Measurements from ENCODE around the gene TEX26. TPM values are rescaled to one million over a fixed set of nuclear protein-coding genes. Genes with fewer than 3 reads are reported as not detected.

The TEX26 gene
- total RNA-seq (2014; rRNA removed; shearing (Covaris generic)): not detected in 2 replicates

DNA sequence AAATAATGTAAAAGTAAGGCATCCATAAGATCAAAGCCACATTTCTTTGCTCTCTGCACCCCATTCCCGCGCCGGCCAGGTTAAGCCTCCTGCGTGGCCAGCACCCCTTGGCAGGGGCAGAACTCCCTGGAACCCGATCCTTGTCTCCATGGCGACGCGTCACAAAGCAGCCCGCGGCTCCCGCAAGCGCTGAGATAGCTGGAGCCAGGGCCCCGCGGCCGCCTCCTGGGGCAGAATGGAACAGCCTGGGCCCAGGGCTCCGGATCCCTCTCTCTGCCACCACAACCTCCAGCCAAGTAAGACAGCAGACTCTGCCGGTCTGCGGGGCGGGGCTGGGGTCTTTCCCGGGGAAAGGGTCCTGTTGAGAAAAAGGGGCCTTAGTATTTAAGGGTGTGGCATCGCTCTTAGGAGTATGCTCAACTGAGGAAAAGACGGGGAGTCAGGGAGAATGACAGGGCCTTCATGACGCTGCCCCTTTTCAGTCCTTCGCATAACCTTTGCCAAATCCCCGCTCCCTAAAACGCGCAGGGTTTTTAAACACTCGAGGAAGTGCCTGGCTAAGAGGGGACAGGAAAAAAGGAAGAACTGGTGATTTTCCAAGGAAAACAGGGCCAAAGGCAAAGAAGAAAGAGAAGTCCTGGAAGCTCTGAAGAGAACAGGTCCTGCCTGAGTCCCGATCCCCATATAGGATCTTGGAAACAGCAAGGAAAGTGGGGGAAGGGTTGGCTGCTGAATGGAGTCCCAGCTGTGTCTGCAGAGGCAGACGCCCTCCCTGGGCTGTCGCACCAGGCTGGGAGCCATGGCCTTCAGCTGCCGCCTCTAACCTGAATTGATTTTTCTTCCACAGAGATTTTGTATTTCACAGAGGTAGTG lies at the start of gene TEX26:
Gene TEX26 (plus strand): TSS at position 176 of the 873 bp plus-strand sequence. CDS start 60 bp downstream, at position 236.
- no peak for DNase-seq (ENCODE audit: low spot score)

DNA sequence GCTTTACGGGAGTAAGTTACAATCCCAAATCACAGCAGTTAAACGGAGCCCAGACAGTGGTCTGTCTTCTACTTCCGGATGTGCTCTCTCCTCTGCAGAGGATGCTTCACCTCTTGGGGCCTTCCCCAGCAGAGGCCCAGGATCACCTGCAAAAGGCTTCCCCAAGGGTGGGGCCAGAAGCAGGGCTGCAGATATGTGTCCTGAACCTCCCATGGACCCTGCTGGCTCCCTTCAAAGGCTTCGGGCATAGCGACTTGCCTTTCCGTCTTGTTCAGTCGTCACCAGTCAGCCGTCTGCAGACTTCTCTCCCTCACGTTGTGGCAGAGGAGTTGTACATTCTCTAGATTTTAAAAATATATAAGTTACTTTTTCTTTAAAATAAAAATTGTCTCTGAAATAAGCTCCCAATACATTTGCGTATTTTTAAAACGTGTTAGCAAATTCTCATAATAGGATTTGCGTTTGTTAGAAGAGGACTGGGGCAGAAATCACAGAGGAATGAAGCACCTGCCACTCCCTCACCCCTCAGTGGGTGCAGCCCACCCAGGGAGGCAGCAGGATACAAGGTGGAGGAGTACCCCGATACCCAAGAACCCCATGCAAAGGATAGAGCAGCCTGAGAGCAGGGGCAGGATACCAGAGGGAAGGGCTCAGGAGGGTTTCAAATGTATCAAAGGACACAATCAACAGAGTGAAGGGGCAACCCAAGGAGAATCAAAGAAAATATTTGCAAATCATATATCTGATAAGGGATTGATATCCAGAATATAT lies 49.3 kb upstream of the TEX26 start:
- DNase-seq (ENCODE audit: low spot score): no peak

DNA sequence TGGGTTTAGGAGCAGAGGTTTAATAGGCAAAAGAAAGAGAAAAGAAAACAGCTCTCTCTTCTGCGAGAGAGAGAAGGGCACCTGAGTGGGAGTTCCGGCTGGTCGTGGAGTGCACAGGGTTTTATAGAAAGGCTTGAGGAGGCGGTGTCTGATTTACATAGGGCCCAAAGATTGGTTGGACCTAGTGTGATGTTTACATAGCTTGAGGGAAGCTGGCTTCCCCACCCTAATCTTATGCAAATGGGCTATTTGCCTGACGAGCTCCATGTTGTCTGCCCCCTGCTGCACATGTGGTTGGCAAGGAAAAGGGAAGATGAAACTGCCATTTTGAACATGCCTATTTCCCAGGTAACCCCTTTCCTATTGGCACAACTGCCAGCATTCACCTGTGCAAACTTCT lies 47.9 kb upstream of the TEX26 start:
- peak; percentile 49 for DNase-seq (ENCODE audit: low spot score)

DNA sequence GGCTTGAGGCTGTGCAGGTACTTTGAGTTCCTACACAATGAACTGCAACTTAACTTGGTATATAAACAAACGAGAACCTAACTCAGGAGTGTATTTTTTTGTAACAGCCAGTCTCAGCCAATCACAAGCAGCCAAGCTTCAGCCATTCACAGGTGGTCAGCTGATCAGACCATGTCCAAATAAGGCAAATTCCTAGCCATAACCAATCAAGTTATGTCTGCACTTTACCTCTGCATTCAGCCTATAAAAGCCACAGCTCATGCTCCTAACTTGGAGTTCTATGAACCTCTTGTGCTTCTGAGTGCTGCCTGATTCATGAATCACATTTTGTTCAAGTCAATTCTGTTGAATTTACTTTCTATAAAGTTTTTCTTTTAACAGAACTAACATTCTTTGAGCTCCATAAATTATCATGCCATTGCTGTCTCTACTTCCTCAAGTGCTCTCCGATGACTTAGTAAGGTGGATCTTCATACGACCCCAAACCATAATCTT lies 43.2 kb upstream of the TEX26 start:
- DNase-seq (ENCODE audit: low spot score): no peak

DNA sequence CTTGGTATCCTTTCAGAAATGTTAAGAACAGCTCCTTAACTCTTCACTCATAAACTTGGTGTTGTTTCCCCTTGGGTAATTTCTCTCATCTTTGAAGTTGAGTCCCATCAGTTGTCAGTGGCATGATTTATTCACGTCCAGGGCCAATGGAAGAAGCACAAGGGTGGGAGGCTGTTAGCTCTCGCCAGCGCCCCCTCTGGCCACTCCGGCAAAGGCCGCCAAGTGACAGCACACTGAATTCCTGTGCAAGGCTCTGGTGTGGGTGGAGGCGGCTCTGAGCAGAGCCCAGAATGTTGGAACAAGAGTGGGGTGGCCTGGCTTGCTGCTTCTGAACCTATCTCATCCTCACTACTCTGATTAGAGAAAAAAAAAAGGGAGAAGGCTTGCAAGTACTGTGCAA lies 39.5 kb upstream of the TEX26 start:
- peak; percentile 88 for DNase-seq (ENCODE audit: low spot score)

DNA sequence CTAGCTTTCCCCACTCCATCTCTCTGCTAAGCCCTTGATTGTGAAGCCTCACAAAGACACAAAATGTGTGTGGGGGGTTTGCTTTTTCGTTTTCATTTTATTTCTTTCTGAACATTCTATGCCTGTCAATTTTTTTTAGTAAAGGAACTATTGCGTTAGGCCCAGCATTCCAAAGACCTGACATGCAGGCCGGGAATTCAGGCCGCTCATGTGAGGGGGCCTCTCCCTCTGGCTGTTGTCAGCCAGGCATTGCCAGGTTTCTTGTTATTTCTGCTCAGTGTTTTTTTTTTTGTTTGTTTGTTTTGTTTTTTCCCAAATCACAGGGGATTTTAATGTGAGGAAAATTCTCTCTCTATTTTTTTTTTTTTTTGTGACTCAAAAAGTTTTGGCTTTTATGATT lies 36.7 kb upstream of the TEX26 start:
- DNase-seq (ENCODE audit: low spot score): no peak

DNA sequence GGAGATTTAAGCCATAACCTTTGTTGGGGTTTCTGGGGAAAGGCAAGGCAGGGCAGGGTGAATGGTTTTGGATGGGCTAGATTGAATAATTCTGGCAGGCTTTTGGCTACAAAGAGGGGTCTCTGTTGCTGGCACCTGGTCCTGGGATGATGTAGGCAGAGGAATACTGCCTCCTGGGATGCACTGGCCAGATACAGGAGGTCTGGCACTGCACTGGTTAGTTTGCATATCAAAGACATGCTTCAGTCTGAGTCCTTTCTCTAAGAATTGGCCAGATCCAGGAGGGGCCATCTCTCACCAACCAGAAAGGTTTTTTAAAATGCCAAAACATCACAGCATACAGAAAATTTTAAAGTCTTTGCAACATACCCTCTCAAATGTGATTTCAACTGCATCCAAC lies 34.4 kb upstream of the TEX26 start:
- no peak for DNase-seq (ENCODE audit: low spot score)

DNA sequence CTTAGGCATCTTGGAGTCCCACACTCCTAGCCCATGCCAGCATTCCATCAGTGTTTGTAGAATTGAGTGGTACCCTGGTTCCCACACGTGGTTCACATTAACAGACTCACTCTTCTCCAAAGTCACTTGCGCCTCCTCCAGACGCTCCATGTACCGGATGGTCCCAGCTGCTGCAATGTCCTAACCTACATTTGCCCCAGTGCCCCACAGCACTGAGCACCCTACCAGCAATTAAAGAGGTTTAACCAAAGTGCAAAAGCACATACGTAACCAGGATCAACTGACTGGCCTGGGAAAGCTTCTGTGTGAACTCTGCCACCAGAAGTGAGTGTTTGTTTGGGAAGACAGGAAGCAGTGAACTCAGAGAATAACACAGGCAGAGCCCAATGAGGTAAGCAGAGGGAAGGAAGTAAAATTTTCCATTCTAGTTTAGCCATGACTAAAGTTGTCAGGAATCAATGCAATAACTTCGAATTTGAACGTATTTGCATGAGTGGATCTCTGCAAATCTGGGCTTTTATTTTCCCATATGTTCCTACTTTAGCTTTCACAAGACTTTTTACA lies 33.7 kb upstream of the TEX26 start:
- peak; percentile 46 for DNase-seq (ENCODE audit: low spot score)

DNA sequence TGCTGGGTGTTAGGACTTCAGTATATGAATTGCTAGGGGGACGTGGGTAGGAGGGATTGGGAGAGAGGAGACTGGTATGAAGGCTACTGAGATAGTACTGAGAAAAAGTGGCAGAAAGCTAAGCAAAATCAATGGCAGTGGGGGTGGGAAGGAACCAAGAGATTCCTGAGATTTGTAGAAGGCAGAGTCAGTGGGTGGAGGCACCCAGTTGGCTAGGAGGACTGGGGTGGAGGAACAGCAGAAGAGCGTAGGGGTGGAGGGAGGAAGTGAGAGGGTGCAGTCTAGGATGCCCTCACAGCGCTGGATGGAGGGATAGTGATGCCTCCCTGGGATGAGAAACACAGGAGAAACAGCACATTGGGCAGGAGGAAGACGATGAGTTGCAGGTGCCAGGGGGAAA lies 32.0 kb upstream of the TEX26 start:
- no peak for DNase-seq (ENCODE audit: low spot score)

DNA sequence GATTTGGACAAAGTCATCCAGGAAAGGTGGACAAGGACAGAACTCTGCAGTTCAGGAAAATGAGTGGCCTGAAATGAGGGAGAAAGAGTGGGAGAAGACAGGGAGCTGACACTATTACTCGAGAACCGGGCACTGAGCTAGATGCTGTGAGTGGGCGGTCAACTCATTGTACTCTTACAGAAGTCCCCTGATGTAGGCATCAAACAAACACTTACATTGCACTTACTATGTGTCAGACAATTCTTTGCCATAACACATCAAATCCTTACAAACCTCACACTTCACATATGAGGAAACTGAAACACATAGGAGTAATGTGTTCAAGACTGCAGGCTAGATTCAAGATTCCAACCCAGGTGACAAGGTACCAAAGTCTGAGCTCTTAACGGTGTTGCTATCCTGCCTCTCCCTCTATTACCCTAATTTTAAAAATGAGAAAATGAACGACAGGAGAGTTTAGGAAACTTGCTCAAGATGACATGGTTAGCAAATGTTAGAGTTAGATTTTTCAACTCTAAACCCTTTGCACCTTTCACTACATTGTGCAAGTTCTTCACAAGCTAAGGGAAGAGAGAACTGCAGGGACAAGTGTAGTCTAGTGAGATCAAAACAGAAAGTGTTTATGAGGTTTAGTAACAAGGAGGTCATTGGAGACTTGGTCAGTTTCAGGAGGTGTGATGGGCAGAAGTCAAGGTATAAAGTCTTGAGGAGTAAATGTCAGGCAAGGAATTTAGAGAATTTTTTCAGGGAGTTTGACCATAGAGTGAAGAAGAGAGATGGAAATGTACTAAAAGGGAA lies 31.3 kb upstream of the TEX26 start:
- DNase-seq (ENCODE audit: low spot score): no peak

DNA sequence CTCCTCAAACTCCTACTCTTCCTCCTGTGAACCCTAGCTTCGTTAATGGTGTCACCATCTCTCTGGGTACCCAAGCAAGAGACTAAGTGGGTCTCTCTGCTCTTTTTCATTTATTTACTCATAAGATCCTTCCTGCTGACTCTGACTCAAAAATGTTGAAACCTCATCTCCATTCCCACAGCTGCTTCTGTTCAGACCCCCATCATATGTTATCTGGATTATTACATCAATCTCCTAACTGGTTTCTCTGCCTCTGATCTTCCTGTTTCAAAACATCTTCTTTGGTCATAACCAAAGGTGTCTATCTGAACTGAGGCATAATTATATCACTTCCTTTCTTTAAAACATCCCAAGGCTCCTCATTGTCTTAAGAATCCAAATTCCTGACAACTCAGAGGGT lies 28.4 kb upstream of the TEX26 start:
- DNase-seq (ENCODE audit: low spot score): no peak

DNA sequence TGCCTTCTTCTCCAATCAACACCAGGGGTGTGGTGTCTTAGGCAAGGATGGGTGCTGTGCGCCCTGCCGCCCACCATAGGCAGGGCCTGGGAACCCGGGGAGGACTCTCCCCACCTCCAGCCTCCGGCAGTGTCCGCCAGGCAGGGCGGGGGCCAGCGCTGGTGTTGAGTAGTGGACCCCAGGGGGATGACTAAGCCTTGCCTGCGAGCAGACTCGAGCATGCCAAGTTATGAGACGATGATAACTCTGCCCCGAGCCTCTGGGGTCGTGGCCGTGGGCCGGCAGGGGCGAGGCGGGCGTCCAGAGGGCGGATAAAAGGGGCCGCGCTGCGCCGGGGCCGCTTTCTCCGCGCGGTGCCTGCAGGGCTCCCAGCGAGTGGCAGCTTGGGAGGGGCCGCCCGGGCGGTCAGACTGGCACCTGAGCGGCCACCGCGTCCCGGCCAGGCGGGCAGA lies 26.5 kb upstream of the TEX26 start, which contains the start of gene MEDAG:
Gene MEDAG (plus strand): TSS at position 340 of the 452 bp plus-strand sequence. CDS start 245 bp downstream, outside the sequence.
- no peak for DNase-seq (ENCODE audit: low spot score)

DNA sequence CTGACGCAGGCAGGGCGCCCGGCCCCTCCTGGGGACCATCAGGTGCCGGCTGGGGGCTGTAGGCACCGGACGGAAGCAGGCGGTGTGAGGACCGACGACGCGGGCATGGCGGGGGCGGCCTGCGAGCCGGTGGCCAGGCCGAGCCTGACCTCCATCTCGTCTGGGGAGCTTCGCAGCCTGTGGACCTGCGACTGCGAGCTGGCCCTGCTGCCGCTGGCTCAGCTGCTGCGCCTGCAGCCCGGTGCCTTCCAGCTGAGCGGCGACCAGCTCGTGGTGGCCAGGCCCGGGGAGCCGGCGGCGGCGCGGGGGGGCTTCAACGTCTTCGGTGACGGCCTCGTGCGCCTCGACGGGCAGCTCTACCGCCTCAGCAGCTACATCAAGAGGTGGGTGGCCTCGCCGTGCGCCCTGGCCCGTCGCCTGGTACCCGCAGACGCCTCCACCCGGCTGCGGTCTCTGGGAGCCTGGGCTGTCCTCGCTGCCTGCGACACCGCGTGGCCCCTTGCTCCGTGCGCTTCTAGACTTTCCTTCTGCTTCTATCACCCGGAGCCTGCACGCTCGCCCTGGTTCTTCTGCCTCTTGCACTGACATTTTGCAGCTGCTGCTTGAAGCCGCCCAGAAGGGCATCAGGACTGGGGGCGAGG lies 25.9 kb upstream of the TEX26 start:
- DNase-seq (ENCODE audit: low spot score): no peak

DNA sequence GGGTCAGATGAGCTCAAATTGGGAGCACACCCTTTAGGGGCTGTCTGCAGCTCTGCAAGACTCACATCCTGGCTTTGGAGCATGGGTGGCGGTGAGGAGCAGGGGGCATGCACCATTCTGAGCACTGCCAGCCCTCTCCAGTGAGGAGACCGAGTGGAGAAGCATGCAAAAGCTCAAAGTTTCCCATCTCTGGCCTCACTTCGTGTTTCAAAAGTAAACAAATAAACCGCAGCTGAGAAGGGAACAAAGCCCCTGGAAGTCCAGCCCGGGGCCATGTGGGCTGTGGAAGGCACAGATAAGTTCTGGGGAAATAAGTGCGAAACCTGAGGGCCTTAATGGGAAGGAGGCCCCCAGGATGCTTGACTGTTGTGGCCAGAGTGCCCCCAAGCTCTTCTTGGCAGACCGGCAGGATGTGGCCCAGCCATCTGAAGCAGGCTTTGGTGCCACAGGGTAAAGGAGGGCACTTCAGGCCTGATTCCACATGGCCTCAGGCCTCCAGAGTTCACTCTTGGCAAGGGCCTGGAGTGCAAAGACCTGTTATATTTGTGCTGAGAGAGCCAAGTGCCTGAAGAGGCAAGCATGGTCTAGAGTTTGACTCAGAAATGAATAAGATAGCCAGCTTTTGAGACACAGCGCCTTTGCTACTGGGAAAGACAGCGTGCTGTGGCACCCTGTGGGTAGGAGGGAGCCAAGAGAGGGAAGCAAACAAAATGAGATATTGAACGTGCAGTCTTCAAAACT lies 25.2 kb upstream of the TEX26 start:
- DNase-seq (ENCODE audit: low spot score): no peak

DNA sequence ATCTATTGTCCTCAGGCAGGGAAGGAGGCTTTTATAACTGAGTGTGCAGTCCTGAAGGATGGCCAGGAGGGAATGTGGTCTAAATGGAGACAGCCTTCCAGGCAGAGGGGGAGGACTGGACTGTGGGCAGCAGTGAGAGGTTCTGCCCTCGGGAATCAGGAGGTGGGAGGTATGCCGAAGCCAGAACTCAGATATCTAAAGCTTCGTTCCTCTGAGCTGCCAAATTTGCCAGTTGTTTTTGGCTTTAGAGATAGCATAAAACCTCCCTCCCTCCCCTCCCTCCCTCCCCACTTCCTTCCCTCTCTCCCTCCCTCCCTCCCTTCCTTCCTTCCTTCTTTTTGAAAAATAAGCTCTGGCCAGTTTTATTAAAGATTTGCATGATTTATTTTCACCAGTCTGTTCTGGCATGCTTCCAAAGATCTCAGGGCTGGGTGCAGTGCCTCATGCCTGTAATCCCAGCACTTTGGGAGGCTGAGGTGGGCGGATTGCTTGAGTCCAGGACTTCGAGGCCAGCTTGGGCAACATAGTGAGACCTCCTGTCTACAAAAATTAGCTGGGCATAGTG lies 24.0 kb upstream of the TEX26 start:
- no peak for DNase-seq (ENCODE audit: low spot score)

DNA sequence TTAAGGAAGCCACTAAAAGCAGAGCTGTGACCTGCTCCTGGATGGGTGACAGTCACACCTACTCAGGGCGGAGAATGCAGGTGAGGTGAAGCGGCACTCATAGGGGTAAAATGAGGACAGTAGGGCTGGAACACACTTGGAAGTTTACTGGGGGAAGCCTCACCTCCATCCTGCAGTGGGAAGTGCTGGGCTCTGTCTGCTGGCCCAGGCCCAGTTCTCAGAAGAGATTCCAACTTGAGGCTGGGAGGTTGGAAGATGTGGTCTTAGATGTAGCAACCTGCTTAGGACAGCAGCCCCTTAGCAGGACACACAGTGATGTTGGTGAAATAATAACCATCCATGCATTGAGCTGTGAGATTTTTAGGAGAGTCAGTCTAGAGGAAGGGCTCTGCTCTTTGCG lies 21.8 kb upstream of the TEX26 start:
- DNase-seq (ENCODE audit: low spot score): no peak

DNA sequence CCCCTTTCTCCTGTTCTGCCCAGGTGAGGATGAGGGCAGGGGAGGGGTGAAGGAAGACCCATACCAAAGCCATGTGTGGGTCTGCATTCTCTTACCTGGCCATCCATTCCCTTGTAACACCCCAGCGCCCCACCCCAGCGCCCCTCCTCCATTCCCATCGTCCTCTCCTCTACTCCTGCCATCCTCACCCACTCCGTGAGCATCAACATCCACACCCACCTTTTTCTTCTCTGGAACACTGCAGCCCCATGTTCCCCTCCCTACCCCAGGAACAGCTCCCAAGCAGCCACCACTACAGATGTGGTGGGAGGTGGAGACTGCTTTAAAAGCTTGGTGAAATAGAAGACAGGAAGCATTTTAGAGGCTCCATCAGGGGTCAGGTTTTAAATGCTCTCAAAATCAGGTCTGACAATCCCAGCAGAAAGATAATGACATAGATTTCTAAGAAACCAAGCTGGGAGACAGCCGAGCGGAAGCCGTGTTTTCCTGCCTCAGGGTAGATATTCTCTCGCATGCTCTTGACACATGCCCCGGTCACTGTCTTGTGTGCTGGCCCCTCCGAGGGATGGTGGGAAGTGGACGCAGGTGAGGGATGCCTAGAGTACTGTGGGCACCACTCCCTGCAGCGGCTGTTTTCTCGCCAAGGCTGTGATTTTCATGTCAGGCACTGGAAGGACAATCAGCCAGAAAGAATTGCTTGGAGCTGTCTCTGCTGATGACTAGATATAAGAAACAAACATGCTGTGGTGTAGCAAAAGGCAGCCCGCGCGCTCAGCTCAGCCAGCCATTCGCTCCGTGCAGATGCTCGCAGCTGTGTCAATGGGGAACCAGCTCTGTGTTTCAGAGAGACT lies 16.5 kb upstream of the TEX26 start:
- no peak for DNase-seq (ENCODE audit: low spot score)

DNA sequence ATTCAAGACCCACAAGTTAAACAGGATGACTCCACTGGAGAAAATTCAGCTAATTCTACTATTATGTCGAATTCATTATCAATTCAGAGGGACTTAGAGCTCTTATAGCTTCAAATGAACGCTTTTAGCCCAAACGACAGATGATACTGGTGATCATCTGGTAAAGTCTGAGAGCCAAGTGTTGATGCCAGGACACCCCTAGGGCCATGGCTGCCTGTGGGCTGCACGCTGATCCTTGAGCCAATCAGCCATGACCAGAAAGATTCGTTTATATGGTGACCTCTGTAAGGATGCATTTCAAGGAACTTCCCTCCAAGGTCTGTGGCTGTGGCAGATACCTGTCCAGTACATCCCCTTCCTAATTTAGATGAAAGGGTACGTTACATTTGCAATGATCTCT lies 15.5 kb upstream of the TEX26 start:
- no peak for DNase-seq (ENCODE audit: low spot score)

Data from HT-29 (cell line).